GM10266 (cell line): ENCODE results near the gene PRAMEF11.
"Not testable (repeated sequence)": the region's sequence is repeated elsewhere in the genome, so short reads cannot be mapped to it uniquely, and the experiment has no call there.

ENCODE experiments used
- DNase-seq: peaks from one replicate; pipeline ENCODE4 v3.0.0; 2012; ENCODE audit errors: extremely low spot score
- TF ChIP-seq, protein P1 (sequence below): IDR thresholded peaks from 2 replicates; pipeline ENCODE4 v1.5.1; 2012; ENCODE audit warnings: mild to moderate bottlenecking, low read depth; ENCODE audit not compliant: control insufficient read depth, insufficient read depth; ENCODE audit errors: missing control alignments

PRAMEF11 gene

GRCh38 chr1:12831310-12831709 is at the start of gene PRAMEF11:
Gene PRAMEF11 (minus strand): TSS chr1:12831410. CDS start chr1:12828789, 2,621 bp downstream.
- not testable (repeated sequence) for DNase-seq

GRCh38 chr1:12878453-12878852 is 47.2 kb upstream of the PRAMEF11 start:
- DNase-seq = not testable (repeated sequence)

- DNase-seq = not testable (repeated sequence)
Measured at GRCh38 chr1:12863131-12863880, 32.1 kb upstream of the PRAMEF11 start.

DNA sequence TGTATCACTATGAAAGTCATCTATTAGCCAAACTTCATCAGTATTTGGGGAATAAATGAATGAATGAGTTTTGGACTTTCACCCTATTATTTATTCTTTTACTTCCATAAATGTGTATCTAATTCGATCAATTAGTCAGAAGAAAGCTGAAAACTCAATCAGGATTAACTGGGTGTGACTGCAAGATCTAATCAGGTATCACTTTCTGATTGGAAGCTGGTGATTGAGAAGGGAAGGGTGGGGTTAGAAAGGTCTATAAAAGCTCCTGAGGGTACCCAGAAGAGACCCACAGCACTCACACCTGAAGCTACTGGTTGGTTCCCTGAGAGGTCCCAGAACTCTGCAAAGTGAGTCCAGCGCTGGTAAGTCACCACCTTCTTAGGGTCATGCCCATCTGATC is 25.6 kb upstream of the PRAMEF11 start, which contains the start of gene PRAMEF2:
Gene PRAMEF2, plus strand, starts transcription at position 301 of the 400 bp plus-strand sequence. CDS start 1,924 bp downstream, outside the sequence.
- DNase-seq = not testable (repeated sequence)

- TF ChIP-seq, protein P1, sequence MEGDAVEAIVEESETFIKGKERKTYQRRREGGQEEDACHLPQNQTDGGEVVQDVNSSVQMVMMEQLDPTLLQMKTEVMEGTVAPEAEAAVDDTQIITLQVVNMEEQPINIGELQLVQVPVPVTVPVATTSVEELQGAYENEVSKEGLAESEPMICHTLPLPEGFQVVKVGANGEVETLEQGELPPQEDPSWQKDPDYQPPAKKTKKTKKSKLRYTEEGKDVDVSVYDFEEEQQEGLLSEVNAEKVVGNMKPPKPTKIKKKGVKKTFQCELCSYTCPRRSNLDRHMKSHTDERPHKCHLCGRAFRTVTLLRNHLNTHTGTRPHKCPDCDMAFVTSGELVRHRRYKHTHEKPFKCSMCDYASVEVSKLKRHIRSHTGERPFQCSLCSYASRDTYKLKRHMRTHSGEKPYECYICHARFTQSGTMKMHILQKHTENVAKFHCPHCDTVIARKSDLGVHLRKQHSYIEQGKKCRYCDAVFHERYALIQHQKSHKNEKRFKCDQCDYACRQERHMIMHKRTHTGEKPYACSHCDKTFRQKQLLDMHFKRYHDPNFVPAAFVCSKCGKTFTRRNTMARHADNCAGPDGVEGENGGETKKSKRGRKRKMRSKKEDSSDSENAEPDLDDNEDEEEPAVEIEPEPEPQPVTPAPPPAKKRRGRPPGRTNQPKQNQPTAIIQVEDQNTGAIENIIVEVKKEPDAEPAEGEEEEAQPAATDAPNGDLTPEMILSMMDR = no peak
- DNase-seq = no peak
Measured at GRCh38 chr1:12851779-12852178, 20.6 kb upstream of the PRAMEF11 start.

DNA sequence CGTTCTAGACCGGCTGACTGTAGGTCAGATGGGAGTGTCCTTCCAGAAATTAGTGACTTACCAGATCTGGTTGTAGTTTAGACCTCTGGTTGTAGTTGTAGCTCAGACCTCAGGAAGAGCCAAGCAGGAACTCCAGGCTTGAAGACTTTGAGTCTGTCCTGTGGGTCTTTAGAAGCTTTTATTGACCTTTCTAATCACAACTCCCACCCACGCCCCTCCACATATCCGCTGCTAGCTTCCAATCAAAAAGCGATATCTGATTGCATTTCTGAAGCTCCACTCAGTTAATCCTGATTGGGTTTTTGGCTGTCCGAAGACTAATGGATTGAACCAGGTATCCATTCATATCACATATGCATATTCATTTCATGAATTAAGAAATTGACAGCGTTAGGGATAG is 17.4 kb upstream of the PRAMEF11 start, which contains the start of gene HNRNPCL1:
Gene HNRNPCL1, minus strand, starts transcription at position 101 of the 400 bp plus-strand sequence. CDS start 431 bp downstream, outside the sequence.
- DNase-seq = not testable (repeated sequence)

DNA sequence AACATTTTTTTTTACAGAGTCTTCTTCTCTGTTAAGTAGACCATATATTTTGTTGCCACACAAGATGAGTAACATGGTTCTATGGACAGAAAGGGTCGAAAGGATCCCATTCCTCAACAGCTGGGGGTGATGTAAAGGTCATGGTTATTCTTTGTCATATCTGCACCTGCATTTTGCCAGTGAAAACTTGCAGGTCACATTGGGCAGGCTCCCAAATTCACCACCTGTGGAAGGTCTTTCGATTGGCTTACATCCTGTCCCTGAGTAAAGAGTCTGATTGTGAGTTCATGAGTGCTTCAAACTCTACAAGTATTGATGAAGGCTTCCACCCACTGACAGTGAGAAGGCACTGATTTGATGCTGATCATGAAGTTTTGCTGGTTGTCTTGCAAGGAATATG is 2.0 kb upstream of the PRAMEF11 start:
- not testable (repeated sequence) for DNase-seq

GRCh38 chr1:12819061-12819460 is 12.1 kb downstream of the PRAMEF11 start:
- not testable (repeated sequence) for DNase-seq

- no peak for DNase-seq
- TF ChIP-seq, protein P1 = no peak
Measured at GRCh38 chr1:12811409-12811784, 19.8 kb downstream of the PRAMEF11 start.

- DNase-seq = no peak
- TF ChIP-seq, protein P1 = no peak
Measured at GRCh38 chr1:12810691-12811408, 20.4 kb downstream of the PRAMEF11 start.

DNA sequence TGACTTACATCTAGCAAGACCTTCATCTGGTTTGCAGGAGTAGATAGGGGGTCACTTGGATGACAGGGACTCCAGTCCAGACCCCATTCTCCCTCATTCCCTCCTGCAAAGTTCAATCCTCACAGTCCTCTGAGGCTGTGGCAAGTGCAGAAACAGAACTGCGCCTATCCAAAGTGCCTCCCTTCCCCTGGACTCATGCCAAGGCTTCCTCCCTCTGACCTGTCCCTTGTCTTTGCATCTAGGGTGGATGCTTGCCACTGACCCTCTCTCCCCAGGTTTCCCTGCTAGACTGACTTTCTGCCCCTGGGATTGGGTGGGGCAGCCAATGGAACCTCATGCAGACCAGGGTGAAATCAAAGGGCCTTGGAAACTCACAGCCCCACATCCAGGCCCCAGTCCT is 21.3 kb downstream of the PRAMEF11 start:
- DNase-seq = no peak
- TF ChIP-seq, protein P1 = no peak
